Osteoblast (primary cell): ENCODE data around the gene USP22. TPM values are rescaled to one million over a fixed set of nuclear protein-coding genes. Genes with fewer than 3 reads are reported as not detected.
A peak's percentile ranks its signal among the peaks of the same experiment; 100 is the strongest.

ENCODE experiments used
- DNase-seq: peaks from one replicate; pipeline ENCODE4 v3.0.0; 2011; ENCODE audit warnings: low spot score, mixed read lengths; ENCODE audit not compliant: insufficient read length; ENCODE audit errors: missing footprints
- H2AFZ ChIP-seq: 2 replicates; pipeline ENCODE4 v1.6.0; 2011; ENCODE audit warnings: mild to moderate bottlenecking, low read length
- H3K27ac ChIP-seq: 2 replicates; pipeline ENCODE4 v1.5.1; 2011; ENCODE audit warnings: mild to moderate bottlenecking, low read depth, low read length, moderate library complexity
- H3K27me3 ChIP-seq: 2 replicates; pipeline ENCODE4 v1.6.0; 2012; ENCODE audit warnings: mild to moderate bottlenecking, control low read depth, inconsistent platforms, low read length, moderate library complexity; ENCODE audit not compliant: insufficient read depth
- H3K36me3 ChIP-seq: 2 replicates; pipeline ENCODE4 v1.5.1; 2011; ENCODE audit warnings: mild to moderate bottlenecking, low read length, control low read depth, moderate library complexity; ENCODE audit not compliant: insufficient read depth
- H3K4me1 ChIP-seq: 2 replicates; pipeline ENCODE4 v1.5.1; 2011; ENCODE audit warnings: mild to moderate bottlenecking, low read length, control low read depth, moderate library complexity; ENCODE audit not compliant: insufficient read depth
- H3K4me2 ChIP-seq: 2 replicates; pipeline ENCODE4 v1.6.0; 2011; ENCODE audit warnings: mild to moderate bottlenecking, low read length; ENCODE audit not compliant: insufficient read depth
- H3K4me3 ChIP-seq: fragments of 200-600 bp; sonication (generic); 3 replicates; pipeline ENCODE4 v1.5.1; 2012; ENCODE audit warnings: mild to moderate bottlenecking, low read length, inconsistent platforms; ENCODE audit not compliant: insufficient read depth
- H3K79me2 ChIP-seq: 2 replicates; pipeline ENCODE4 v1.6.0; 2012; ENCODE audit warnings: mild to moderate bottlenecking, low read length, control low read depth, inconsistent platforms; ENCODE audit not compliant: insufficient read depth
- H3K9me3 ChIP-seq: 2 replicates; pipeline ENCODE4 v1.5.1; 2011; ENCODE audit warnings: low read depth, low read length, control low read depth
- H4K20me1 ChIP-seq: 2 replicates; pipeline ENCODE4 v1.6.0; 2012; ENCODE audit warnings: mild to moderate bottlenecking, low read length, control low read depth; ENCODE audit not compliant: insufficient read depth
- CTCF ChIP-seq: IDR thresholded peaks from 2 replicates; pipeline ENCODE4 v1.5.1; 2011; ENCODE audit warnings: mild to moderate bottlenecking, low read depth, low read length, moderate library complexity; ENCODE audit errors: extremely low read depth
- total RNA-seq: library from RNA; depleted of rRNA; stranded (reverse); fragments of >200 nt; gene quantifications from 2 replicates; pipeline ENCODE4 v1.2.3, GENCODE V29; 2012

USP22 gene
- total RNA-seq, 1 donor: 293 TPM

- Histone ChIP-seq H3K9me3 (no peaks in the 10 kb centered on the region), H3K27me3 (no peaks in the 10 kb centered on the region), H4K20me1 (peaks cover 94% of the 10 kb centered on the region), H3K36me3 (peaks cover 59% of the 10 kb centered on the region), H2AFZ (no peak overlapping the region), H3K4me2 (no peak overlapping the region), H3K27ac (peak overlapping the region; percentile 82), H3K4me1 (peaks cover 47% of the 10 kb centered on the region), H3K79me2 (peaks cover 100% of the 10 kb centered on the region), H3K4me3 (no peak overlapping the region)
- no peak for TF ChIP-seq CTCF
- DNase-seq: no peak
These were observed 14.6 kb downstream of the USP22 start for GRCh38 chr17:21028192-21028591.

GRCh38 chr17:21027031-21027430 lies 15.8 kb downstream of the USP22 start:
- H3K27ac ChIP-seq: no peak overlapping the region
- DNase-seq: no peak
- H3K36me3 ChIP-seq: peaks cover 64% of the 10 kb centered on the region
- H3K9me3 ChIP-seq: no peaks in the 10 kb centered on the region
- no peak overlapping the region for H3K4me3 ChIP-seq
- H4K20me1 ChIP-seq: peaks cover 93% of the 10 kb centered on the region
- peaks cover 36% of the 10 kb centered on the region for H3K4me1 ChIP-seq
- H3K27me3 ChIP-seq: no peaks in the 10 kb centered on the region
- TF ChIP-seq CTCF: no peak
- H3K79me2 ChIP-seq: peaks cover 100% of the 10 kb centered on the region
- no peak overlapping the region for H3K4me2 ChIP-seq
- no peak overlapping the region for H2AFZ ChIP-seq

- H3K79me2 ChIP-seq: peaks cover 100% of the 10 kb centered on the region
- TF ChIP-seq CTCF: no peak
- DNase-seq: no peak
- H3K27me3 ChIP-seq: no peaks in the 10 kb centered on the region
- peaks cover 92% of the 10 kb centered on the region for H4K20me1 ChIP-seq
- peak overlapping the region; percentile 65 for H3K27ac ChIP-seq
- H3K4me3 ChIP-seq: no peak overlapping the region
- H3K9me3 ChIP-seq: no peaks in the 10 kb centered on the region
- peaks cover 78% of the 10 kb centered on the region for H3K36me3 ChIP-seq
- peak overlapping the region; percentile 33 for H3K4me2 ChIP-seq
- H3K4me1 ChIP-seq: peaks cover 30% of the 10 kb centered on the region
- no peak overlapping the region for H2AFZ ChIP-seq
These were observed 17.4 kb downstream of the USP22 start for GRCh38 chr17:21025451-21025850.

GRCh38 chr17:21024024-21024423 lies 18.8 kb downstream of the USP22 start:
- DNase-seq: no peak
- H3K36me3 ChIP-seq: peaks cover 89% of the 10 kb centered on the region
- peaks cover 100% of the 10 kb centered on the region for H3K79me2 ChIP-seq

More at GRCh38 chr17:21024024-21024423, 18.8 kb downstream of the USP22 start:
- Histone ChIP-seq H3K9me3 (no peaks in the 10 kb centered on the region), H3K4me1 (peaks cover 16% of the 10 kb centered on the region), H2AFZ (no peak overlapping the region), H3K4me3 (no peak overlapping the region), H3K27me3 (no peaks in the 10 kb centered on the region), H3K27ac (peak overlapping the region; percentile 65), H3K4me2 (no peak overlapping the region), H4K20me1 (peaks cover 91% of the 10 kb centered on the region)
- no peak for TF ChIP-seq CTCF
